Caco-2 (cell line): ENCODE measurements around the gene IQSEC1. TPM values are rescaled to one million over a fixed set of nuclear protein-coding genes. Genes with fewer than 3 reads are reported as not detected.

ENCODE experiments used
- BruUV-seq: library from RNA; stranded (reverse); fragments of 400-500 nt; replicated peaks from 2 replicates; lab custom pipeline; 2021; lab: Mats Ljungman, UMichigan
- CTCF ChIA-PET: fragments of 300-600 bp; sonication (Branson Sonifier 250); formaldehyde crosslinking; loops from one replicate; lab custom pipeline; 2022; ENCODE audit warnings: antibody characterized with exemption; lab: Charles Lee
- POLR2A ChIA-PET: fragments of 300-600 bp; sonication (Branson Sonifier 250); formaldehyde crosslinking; loops from one replicate; lab custom pipeline; 2022; ENCODE audit warnings: antibody characterized with exemption; lab: Charles Lee
- DNase-seq, 2 experiments: peaks; one replicate each; pipeline versions ENCODE4 v3.0.0 to v3.0.0-alpha.2; 2020 to 2022
- H3K27me3 ChIP-seq: replicated peaks from 2 replicates; pipeline ENCODE4 v1.6.0; 2011; ENCODE audit warnings: low read length; ENCODE audit not compliant: control insufficient read depth, insufficient read depth
- H3K36me3 ChIP-seq: 2 replicates; pipeline ENCODE4 v1.5.1; 2011; ENCODE audit warnings: low read length; ENCODE audit not compliant: control insufficient read depth, insufficient read depth
- H3K4me1 ChIP-seq: fragments of 250-450 bp; sonication (Bioruptor Pico); 2 replicates; pipeline ENCODE4 v1.5.1; 2020; ENCODE audit warnings: mild to moderate bottlenecking
- H3K4me3 ChIP-seq: 2 replicates; pipeline ENCODE4 v1.5.1; 2011; ENCODE audit warnings: low read depth, mild to moderate bottlenecking, control low read depth, low read length
- H3K9me3 ChIP-seq: fragments of 250-450 bp; sonication (Bioruptor Pico); 2 replicates; pipeline ENCODE4 v1.5.1; 2020; ENCODE audit warnings: mild to moderate bottlenecking, moderate library complexity
- H3K27ac Mint-ChIP-seq: one replicate; pipeline ENCODE4 v1.8.0; 2022; ENCODE audit warnings: mixed read lengths; ENCODE audit not compliant: unreplicated experiment
- H3K27me3 Mint-ChIP-seq: one replicate; pipeline ENCODE4 v1.8.0; 2022; ENCODE audit warnings: mixed read lengths; ENCODE audit not compliant: insufficient read depth, unreplicated experiment
- H3K36me3 Mint-ChIP-seq: one replicate; pipeline ENCODE4 v1.8.0; 2022; ENCODE audit warnings: mild to moderate bottlenecking, mixed read lengths; ENCODE audit not compliant: insufficient read depth, unreplicated experiment
- H3K4me1 Mint-ChIP-seq: one replicate; pipeline ENCODE4 v1.8.0; 2022; ENCODE audit warnings: low read depth, mixed read lengths; ENCODE audit not compliant: unreplicated experiment
- H3K4me3 Mint-ChIP-seq: one replicate; pipeline ENCODE4 v1.8.0; 2022; ENCODE audit warnings: mild to moderate bottlenecking, moderate library complexity, mixed read lengths; ENCODE audit not compliant: unreplicated experiment
- H3K9me3 Mint-ChIP-seq: one replicate; pipeline ENCODE4 v1.8.0; 2022; ENCODE audit warnings: mixed read lengths; ENCODE audit not compliant: unreplicated experiment
- CTCF ChIP-seq, 2 experiments: fragments of 200-600 bp in 1 of 2; IDR thresholded peaks; 1 replicate in 1 of 2; 2 replicates in 1 of 2; pipeline versions ENCODE4 v1.5.1 to v1.8.0; 2011 to 2022; ENCODE audit warnings: antibody characterized with exemption in 1 of 2, control low read depth in 1 of 2, inconsistent platforms in 1 of 2, low read depth in 1 of 2, low read length in 1 of 2, mild to moderate bottlenecking in 1 of 2, moderate library complexity in 1 of 2; ENCODE audit not compliant: insufficient read depth in 1 of 2, severe bottlenecking in 1 of 2, unreplicated experiment in 1 of 2
- intact Hi-C: fragments of 100-400 bp; cut with micrococcal nuclease; formaldehyde crosslinking; loops from one replicate; pipeline ENCODE4 v1.10.0; 2022; ENCODE audit not compliant: unreplicated experiment
- total RNA-seq: library from RNA; stranded (reverse); gene quantifications from 2 replicates; pipeline ENCODE4 v1.2.3, GENCODE V29; 2022

Gene IQSEC1
- total RNA-seq, 1 experiment from 2014 or later, result 40.0 TPM

GRCh38 chr3:12891985-12892839 is 181.0 kb downstream of the IQSEC1 start:
- peak in 1 of 2 experiments; percentile 55 for DNase-seq
- intact Hi-C loops, result loop anchor here (1.0 to 5.0 kb wide), 5 partner anchors 24 to 755 kb away; no protein-coding TSS in a partner anchor
- no peaks in the 10 kb centered on the region for H3K9me3 Mint-ChIP-seq
- BruUV-seq, result no TSS peak
- POLR2A ChIA-PET, result no interaction called here
- no peak overlapping the region for H3K4me3 Mint-ChIP-seq
- TF ChIP-seq CTCF (IDR thresholded peaks at IDR 0.05; ENCODE audit: insufficient read depth in 1 of 2, low read depth in 1 of 2, low read length in 1 of 2, severe bottlenecking in 1 of 2, unreplicated experiment in 1 of 2), result peak; percentile 82 to 85
- H3K36me3 Mint-ChIP-seq, result peaks cover 16% of the 10 kb centered on the region
- H3K9me3 ChIP-seq, result no peaks in the 10 kb centered on the region
- H3K36me3 ChIP-seq, result no peaks in the 10 kb centered on the region
- CTCF ChIA-PET, result interaction anchor here (1.0 to 2.6 kb wide), 5 partner anchors 24 to 82 kb away, joined by 3 to 13 read pairs (median 5); partner anchors contain the start of gene RPL32
- H3K4me1 Mint-ChIP-seq, result peaks cover 23% of the 10 kb centered on the region
- no peak overlapping the region for H3K4me3 ChIP-seq
- no peaks in the 10 kb centered on the region for H3K27me3 ChIP-seq
- peaks cover 7% of the 10 kb centered on the region for H3K27me3 Mint-ChIP-seq
- peaks cover 14% of the 10 kb centered on the region for H3K4me1 ChIP-seq
- H3K27ac Mint-ChIP-seq, result no peak overlapping the region

- H3K4me3 ChIP-seq, result no peak overlapping the region
- CTCF ChIA-PET, result interaction anchor here (1.0 to 2.6 kb wide), 5 partner anchors 23 to 81 kb away, joined by 3 to 13 read pairs (median 5); partner anchors contain the start of gene RPL32
These were observed 181.7 kb downstream of the IQSEC1 start for GRCh38 chr3:12891391-12891984.

More at GRCh38 chr3:12891391-12891984, 181.7 kb downstream of the IQSEC1 start:
- Histone ChIP-seq H3K36me3 (no peaks in the 10 kb centered on the region), H3K4me1 (peaks cover 14% of the 10 kb centered on the region), H3K9me3 (no peaks in the 10 kb centered on the region), H3K27me3 (no peaks in the 10 kb centered on the region)
- BruUV-seq, result no TSS peak
- POLR2A ChIA-PET, result no interaction called here
- peaks cover 13% of the 10 kb centered on the region for H3K27me3 Mint-ChIP-seq
- peaks cover 16% of the 10 kb centered on the region for H3K36me3 Mint-ChIP-seq
- no peak overlapping the region for H3K27ac Mint-ChIP-seq
- no peak for TF ChIP-seq CTCF (IDR thresholded peaks at IDR 0.05; ENCODE audit: insufficient read depth in 1 of 2, low read depth in 1 of 2, low read length in 1 of 2, severe bottlenecking in 1 of 2, unreplicated experiment in 1 of 2)
- no peaks in the 10 kb centered on the region for H3K9me3 Mint-ChIP-seq
- intact Hi-C loops, result loop anchor here (5.0 kb wide), 2 partner anchors 329 to 754 kb away; no protein-coding TSS in a partner anchor
- H3K4me1 Mint-ChIP-seq, result peaks cover 23% of the 10 kb centered on the region
- no peak for DNase-seq
- no peak overlapping the region for H3K4me3 Mint-ChIP-seq
